LoVo (cell line): Measurements from ENCODE around the gene LSAMP.

Source experiments
- DNase-seq: peaks from one replicate; pipeline ENCODE4 v3.0.0-alpha.2; 2016; ENCODE audit warnings: low spot score

LSAMP gene

GRCh38 chr3:116051586-116051985, 393.7 kb downstream of the LSAMP start:
- no peak for DNase-seq

GRCh38 chr3:116051040-116051439, 394.2 kb downstream of the LSAMP start:
- no peak for DNase-seq

- no peak for DNase-seq
Observed at GRCh38 chr3:116050311-116050915, 394.9 kb downstream of the LSAMP start.

GRCh38 chr3:116048991-116049390, 396.3 kb downstream of the LSAMP start:
- DNase-seq, result no peak

GRCh38 chr3:116046350-116046749, 398.9 kb downstream of the LSAMP start:
- no peak for DNase-seq

GRCh38 chr3:116045314-116045713, 400.0 kb downstream of the LSAMP start:
- no peak for DNase-seq

GRCh38 chr3:116040152-116040551, 405.1 kb downstream of the LSAMP start:
- DNase-seq, result no peak

- DNase-seq, result no peak
Observed at GRCh38 chr3:116039651-116039985, 405.7 kb downstream of the LSAMP start.

- no peak for DNase-seq
Observed at GRCh38 chr3:116038968-116039650, 406.2 kb downstream of the LSAMP start.

- DNase-seq, result no peak
Observed at GRCh38 chr3:116037954-116038911, 407.1 kb downstream of the LSAMP start.

- DNase-seq, result no peak
Observed at GRCh38 chr3:116035429-116035828, 409.9 kb downstream of the LSAMP start.

GRCh38 chr3:116034794-116035193, 410.5 kb downstream of the LSAMP start:
- no peak for DNase-seq

GRCh38 chr3:116034086-116034485, 411.2 kb downstream of the LSAMP start:
- DNase-seq, result no peak

GRCh38 chr3:116033516-116033915, 411.8 kb downstream of the LSAMP start:
- DNase-seq, result no peak

- DNase-seq, result no peak
Observed at GRCh38 chr3:116032176-116032575, 413.1 kb downstream of the LSAMP start.

GRCh38 chr3:116030131-116030850, 415.0 kb downstream of the LSAMP start:
- DNase-seq, result no peak

GRCh38 chr3:116029266-116029665, 416.0 kb downstream of the LSAMP start:
- DNase-seq, result no peak

- no peak for DNase-seq
Observed at GRCh38 chr3:116028157-116028556, 417.1 kb downstream of the LSAMP start.

- no peak for DNase-seq
Observed at GRCh38 chr3:116020989-116021388, 424.3 kb downstream of the LSAMP start.

GRCh38 chr3:116020495-116020894, 424.8 kb downstream of the LSAMP start:
- DNase-seq, result no peak

- no peak for DNase-seq
Observed at GRCh38 chr3:116019254-116019763, 426.0 kb downstream of the LSAMP start.

GRCh38 chr3:116018646-116019045, 426.6 kb downstream of the LSAMP start:
- DNase-seq, result no peak
